Activated CD4-positive, CD25-positive, alpha-beta regulatory T cell treated with anti-CD3 and anti-CD28 coated beads, Interleukin-2, amount 50 U/mL, for 16 hours (primary cell): ENCODE measurements around the gene HTRA3.

Experiments
- DNase-seq: peaks from one replicate; pipeline ENCODE4 v3.0.0-alpha.2; 2020; ENCODE audit warnings: low read depth, low spot score

The HTRA3 gene

GRCh38 chr4:8355864-8356565, 86.5 kb downstream of the HTRA3 start:
- no peak for DNase-seq
